PC-3 (cell line): ENCODE data around the gene LHX4. TPM values are rescaled to one million over a fixed set of nuclear protein-coding genes. Genes with fewer than 3 reads are reported as not detected.
A peak's percentile ranks its signal among the peaks of the same experiment; 100 is the strongest.

Source experiments
- ATAC-seq: fragments of 200-7000 bp; cut with Tn5 transposase; 2 replicates; pipeline ENCODE4 v1.9.1; 2020; ENCODE audit warnings: mild to moderate bottlenecking, moderate library complexity
- BruUV-seq: library from RNA; stranded (reverse); fragments of 400-500 nt; replicated peaks from 2 replicates; lab custom pipeline; 2021; lab: Mats Ljungman, UMichigan
- CTCF ChIA-PET: fragments of 300-600 bp; sonication (Branson Sonifier 250); formaldehyde crosslinking; loops from one replicate; lab custom pipeline; 2022; ENCODE audit warnings: antibody characterized with exemption; lab: Charles Lee
- POLR2A ChIA-PET: fragments of 300-600 bp; sonication (Branson Sonifier 250); formaldehyde crosslinking; loops from one replicate; lab custom pipeline; 2022; ENCODE audit warnings: antibody characterized with exemption; ENCODE audit not compliant: unreplicated experiment; lab: Charles Lee
- DNase-seq: peaks from one replicate; pipeline ENCODE4 v3.0.0-alpha.2; 2015
- H2AFZ ChIP-seq: fragments of 300-600 bp; sonication (generic); 2 replicates; pipeline ENCODE4 v1.6.0; 2016; ENCODE audit warnings: antibody characterized with exemption, low read length
- H3F3A ChIP-seq: fragments of 300-600 bp; sonication (generic); one replicate; pipeline ENCODE4 v1.6.0; 2017; ENCODE audit warnings: antibody characterized with exemption, low read length, control low read depth, mild to moderate bottlenecking; ENCODE audit not compliant: unreplicated experiment
- H3K27ac ChIP-seq: fragments of 300-600 bp; sonication (generic); 2 replicates; pipeline ENCODE4 v1.5.1; 2016; ENCODE audit warnings: mild to moderate bottlenecking, low read length
- H3K27me3 ChIP-seq: fragments of 300-600 bp; sonication (generic); 2 replicates; pipeline ENCODE4 v1.6.1; 2016; ENCODE audit warnings: low read length, mixed read lengths
- H3K36me3 ChIP-seq: fragments of 300-600 bp; sonication (generic); 2 replicates; pipeline ENCODE4 v1.6.1; 2016; ENCODE audit warnings: low read depth, mixed run types, low read length, mixed read lengths
- H3K4me1 ChIP-seq: fragments of 300-600 bp; sonication (generic); 2 replicates; pipeline ENCODE4 v1.5.1; 2016; ENCODE audit warnings: low read length; ENCODE audit not compliant: insufficient read depth
- H3K4me2 ChIP-seq: fragments of 300-600 bp; sonication (generic); 2 replicates; pipeline ENCODE4 v1.6.0; 2016; ENCODE audit warnings: low read length
- H3K4me3 ChIP-seq: fragments of 300-600 bp; sonication (generic); 2 replicates; pipeline ENCODE4 v1.5.1; 2016; ENCODE audit warnings: mild to moderate bottlenecking, low read length, mixed read lengths
- H3K79me2 ChIP-seq: fragments of 300-600 bp; sonication (generic); 2 replicates; pipeline ENCODE4 v1.6.1; 2017; ENCODE audit warnings: low read length, mixed read lengths
- H3K9ac ChIP-seq: fragments of 300-600 bp; sonication (generic); 2 replicates; pipeline ENCODE4 v1.6.0; 2016; ENCODE audit warnings: mild to moderate bottlenecking, low read length
- H3K9me2 ChIP-seq: fragments of 300-600 bp; sonication (generic); replicated peaks from 2 replicates; pipeline ENCODE4 v1.6.1; 2016; ENCODE audit warnings: mixed run types, low read length, mixed read lengths
- H3K9me3 ChIP-seq: fragments of 300-600 bp; sonication (generic); 2 replicates; pipeline ENCODE4 v1.6.1; 2016; ENCODE audit warnings: low read length, mixed read lengths
- H4K20me1 ChIP-seq: fragments of 300-600 bp; sonication (generic); 2 replicates; pipeline ENCODE4 v1.6.1; 2016; ENCODE audit warnings: low read length, mixed read lengths
- CTCF ChIP-seq: fragments of 300-600 bp; sonication (generic); conservative IDR thresholded peaks from 2 replicates; pipeline ENCODE4 v1.5.1; 2017; ENCODE audit warnings: antibody characterized with exemption, low read depth, mild to moderate bottlenecking, low read length
- EZH2 ChIP-seq: fragments of 300-600 bp; sonication (generic); IDR thresholded peaks from one replicate; pipeline ENCODE4 v1.6.1; 2017; ENCODE audit warnings: antibody characterized with exemption, mild to moderate bottlenecking, low read length; ENCODE audit not compliant: unreplicated experiment
- EZH2phosphoT487 ChIP-seq: fragments of 300-600 bp; sonication (generic); IDR thresholded peaks from 2 replicates; pipeline ENCODE4 v1.6.1; 2018; ENCODE audit warnings: mild to moderate bottlenecking, antibody characterized with exemption, low read length, borderline replicate concordance
- intact Hi-C: fragments of 100-400 bp; cut with micrococcal nuclease; formaldehyde crosslinking; loops from 2 replicates; pipeline ENCODE4 v1.9.0; 2023
- total RNA-seq: library from RNA; depleted of rRNA; stranded (reverse); fragments of >200 nt; gene quantifications from 2 replicates; pipeline ENCODE4 v1.2.3, GENCODE V29; 2014

The LHX4 gene
- total RNA-seq, 1 experiment from 2014 or later: 0.04 TPM

DNA sequence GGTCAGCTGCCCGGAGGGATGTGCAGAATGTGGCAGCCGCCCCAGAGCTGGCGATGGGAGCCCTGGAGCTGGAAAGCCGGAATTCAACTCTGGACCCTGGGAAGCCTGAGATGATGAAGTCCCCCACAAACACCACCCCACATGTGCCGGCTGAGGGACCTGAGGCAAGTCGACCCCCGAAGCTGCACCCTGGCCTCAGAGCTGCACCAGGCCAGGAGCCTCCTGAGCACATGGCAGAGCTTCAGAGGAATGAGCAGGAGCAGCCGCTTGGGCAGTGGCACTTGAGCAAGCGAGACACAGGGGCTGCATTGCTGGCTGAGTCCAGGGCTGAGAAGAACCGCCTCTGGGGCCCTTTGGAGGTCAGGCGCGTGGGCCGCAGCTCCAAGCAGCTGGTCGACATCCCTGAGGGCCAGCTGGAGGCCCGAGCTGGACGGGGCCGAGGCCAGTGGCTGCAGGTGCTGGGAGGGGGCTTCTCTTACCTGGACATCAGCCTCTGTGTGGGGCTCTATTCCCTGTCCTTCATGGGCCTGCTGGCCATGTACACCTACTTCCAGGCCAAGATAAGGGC, 33.5 kb upstream of the LHX4 start:
- Histone ChIP-seq H3F3A (no peaks in the 10 kb centered on the region), H3K9me2 (no peaks in the 10 kb centered on the region), H3K27ac (no peak overlapping the region), H2AFZ (no peak overlapping the region), H3K4me2 (no peak overlapping the region), H3K4me3 (no peak overlapping the region), H3K9ac (no peak overlapping the region), H3K9me3 (no peaks in the 10 kb centered on the region), H3K79me2 (no peaks in the 10 kb centered on the region), H3K4me1 (no peaks in the 10 kb centered on the region), H4K20me1 (no peaks in the 10 kb centered on the region), H3K27me3 (no peaks in the 10 kb centered on the region), H3K36me3 (peaks cover 21% of the 10 kb centered on the region; the same call in 1 of the 2 replicates)
- DNase-seq (no peak), ATAC-seq (no peak)
- ChIA-PET POLR2A (no interaction called here), CTCF (no interaction called here)
- BruUV-seq: no TSS peak
- TF ChIP-seq EZH2phosphoT487 (no peak), EZH2 (no peak), CTCF (no peak)
- intact Hi-C loops: no loop called here

- H3K4me3 ChIP-seq: no peak overlapping the region
- H3F3A ChIP-seq: no peaks in the 10 kb centered on the region
- H3K4me1 ChIP-seq: no peaks in the 10 kb centered on the region
- H2AFZ ChIP-seq: no peak overlapping the region
- no peaks in the 10 kb centered on the region for H3K79me2 ChIP-seq
- no peaks in the 10 kb centered on the region for H4K20me1 ChIP-seq
- TF ChIP-seq EZH2phosphoT487 (no peak), EZH2 (no peak), CTCF (no peak)
- intact Hi-C loops: no loop called here
- DNase-seq (no peak), ATAC-seq (no peak)
- no peak overlapping the region for H3K9ac ChIP-seq
- no peak overlapping the region for H3K4me2 ChIP-seq
- H3K36me3 ChIP-seq: peaks cover 21% of the 10 kb centered on the region; the same call in 1 of the 2 replicates
- H3K27ac ChIP-seq: no peak overlapping the region
- ChIA-PET CTCF (no interaction called here), POLR2A (no interaction called here)
- H3K9me3 ChIP-seq: no peaks in the 10 kb centered on the region
- no peaks in the 10 kb centered on the region for H3K9me2 ChIP-seq
- H3K27me3 ChIP-seq: no peaks in the 10 kb centered on the region
- no TSS peak for BruUV-seq
These were observed 32.8 kb upstream of the LHX4 start for GRCh38 chr1:180197231-180197630.

- ChIA-PET POLR2A (no interaction called here), CTCF (no interaction called here)
- Histone ChIP-seq H3K36me3 (peaks cover 21% of the 10 kb centered on the region; the same call in 1 of the 2 replicates), H3K9ac (no peak overlapping the region), H3F3A (no peaks in the 10 kb centered on the region), H3K9me3 (no peaks in the 10 kb centered on the region), H3K4me2 (no peak overlapping the region), H3K4me3 (no peak overlapping the region), H3K27ac (no peak overlapping the region), H4K20me1 (no peaks in the 10 kb centered on the region), H3K27me3 (no peaks in the 10 kb centered on the region), H3K4me1 (no peaks in the 10 kb centered on the region), H3K79me2 (no peaks in the 10 kb centered on the region), H2AFZ (no peak overlapping the region), H3K9me2 (no peaks in the 10 kb centered on the region)
- DNase-seq (no peak), ATAC-seq (peak; percentile 9; the same call in 1 of the 2 replicates)
- intact Hi-C loops: no loop called here
- no TSS peak for BruUV-seq
- no peak for TF ChIP-seq EZH2phosphoT487
- TF ChIP-seq EZH2: no peak
- no peak for TF ChIP-seq CTCF
These were observed 31.9 kb upstream of the LHX4 start for GRCh38 chr1:180198196-180198595.
